Activated T-helper 9 cell treated with anti-CD3 and anti-CD28 coated beads, Interleukin-2, amount 50 U/mL, for 16 hours (primary cell): ENCODE results near the gene PERCC1.
"Not testable (repeated sequence)": the region's sequence is repeated elsewhere in the genome, so short reads cannot be mapped to it uniquely, and the experiment has no call there.

Experiments used
- DNase-seq: peaks from one replicate; pipeline ENCODE4 v3.0.0-alpha.2; 2020; ENCODE audit warnings: low read depth

The PERCC1 gene

GRCh38 chr16:1469141-1469540 lies 38.3 kb downstream of the PERCC1 start:
- not testable (repeated sequence) for DNase-seq

- DNase-seq, result no peak
Measured at GRCh38 chr16:1469693-1470201, 38.9 kb downstream of the PERCC1 start.

- DNase-seq, result no peak
Measured at GRCh38 chr16:1470481-1471251, 39.8 kb downstream of the PERCC1 start.

- no peak for DNase-seq
Measured at GRCh38 chr16:1471569-1472194, 40.8 kb downstream of the PERCC1 start.

- no peak for DNase-seq
Measured at GRCh38 chr16:1472974-1473373, 42.1 kb downstream of the PERCC1 start.

GRCh38 chr16:1474082-1474795 lies 43.4 kb downstream of the PERCC1 start:
- DNase-seq, result no peak

GRCh38 chr16:1474796-1475551 lies 44.1 kb downstream of the PERCC1 start, which contains the start of gene CLCN7:
TSS of gene CLCN7 (minus strand) at chr16:1475028. CDS start at chr16:1474974, 54 bp downstream.
- peak; percentile 87 for DNase-seq

- DNase-seq, result no peak
Measured at GRCh38 chr16:1475552-1476114, 44.8 kb downstream of the PERCC1 start.

GRCh38 chr16:1477033-1477432 lies 46.2 kb downstream of the PERCC1 start:
- no peak for DNase-seq

GRCh38 chr16:1478937-1479336 lies 48.1 kb downstream of the PERCC1 start:
- DNase-seq, result not testable (repeated sequence)

- no peak for DNase-seq
Measured at GRCh38 chr16:1481906-1482835, 51.3 kb downstream of the PERCC1 start.
